OCI-LY1 (cell line): ENCODE results near the gene MOB2.

Experiments
- H2AFZ ChIP-seq: fragments of 200-600 bp; sonication (generic), shearing (Covaris generic); 2 replicates; pipeline ENCODE4 v1.6.0; 2014; ENCODE audit warnings: antibody characterized with exemption, mild to moderate bottlenecking, low read length
- H3F3A ChIP-seq: fragments of 200-600 bp; sonication (generic), shearing (Covaris generic); 2 replicates; pipeline ENCODE4 v1.6.0; 2014; ENCODE audit warnings: mild to moderate bottlenecking, antibody characterized with exemption, low read length, moderate library complexity; ENCODE audit not compliant: insufficient read depth
- H3K27ac ChIP-seq: fragments of 200-600 bp; sonication (generic); 2 replicates; pipeline ENCODE4 v1.5.1; 2014; ENCODE audit warnings: low read length, mixed run types, mild to moderate bottlenecking, low read depth; ENCODE audit not compliant: poor library complexity, severe bottlenecking
- H3K27me3 ChIP-seq: fragments of 200-600 bp; sonication (generic); 2 replicates; pipeline ENCODE4 v1.6.0; 2014; ENCODE audit warnings: antibody characterized with exemption, mild to moderate bottlenecking, low read length, moderate library complexity; ENCODE audit not compliant: insufficient read depth
- H3K36me3 ChIP-seq: fragments of 200-600 bp; sonication (generic); 2 replicates; pipeline ENCODE4 v1.6.1; 2014; ENCODE audit warnings: mild to moderate bottlenecking, antibody characterized with exemption, low read length, moderate library complexity, mixed read lengths; ENCODE audit not compliant: insufficient read depth
- H3K4me1 ChIP-seq: fragments of 200-600 bp; sonication (generic); 2 replicates; pipeline ENCODE4 v1.5.1; 2014; ENCODE audit warnings: mild to moderate bottlenecking, low read length, moderate library complexity; ENCODE audit not compliant: insufficient read depth, severe bottlenecking
- H3K4me2 ChIP-seq: fragments of 200-600 bp; sonication (generic), shearing (Covaris generic); 2 replicates; pipeline ENCODE4 v1.6.1; 2014; ENCODE audit warnings: low read length
- H3K4me3 ChIP-seq: fragments of 200-600 bp; sonication (generic); 2 replicates; pipeline ENCODE4 v1.5.1; 2014; ENCODE audit warnings: low read length, low read depth, mild to moderate bottlenecking, mixed read lengths; ENCODE audit not compliant: poor library complexity, severe bottlenecking
- H3K79me2 ChIP-seq: fragments of 200-600 bp; shearing (Covaris generic); 2 replicates; pipeline ENCODE4 v1.6.1; 2016; ENCODE audit warnings: mixed run types, low read length, mixed read lengths; ENCODE audit not compliant: insufficient read depth
- H3K9ac ChIP-seq: fragments of 200-600 bp; sonication (generic), shearing (Covaris generic); 2 replicates; pipeline ENCODE4 v1.6.1; 2014; ENCODE audit warnings: mild to moderate bottlenecking, low read length, mixed read lengths
- H3K9me2 ChIP-seq: fragments of 200-600 bp; sonication (generic), shearing (Covaris generic); 2 replicates; pipeline ENCODE4 v1.6.1; 2014; ENCODE audit warnings: low read depth, mild to moderate bottlenecking, low read length, mixed read lengths
- H3K9me3 ChIP-seq: fragments of 200-600 bp; shearing (Covaris generic); 2 replicates; pipeline ENCODE4 v1.6.1; 2014; ENCODE audit warnings: low read length, mixed read lengths
- H4K20me1 ChIP-seq: fragments of 200-600 bp; sonication (generic), shearing (Covaris generic); 2 replicates; pipeline ENCODE4 v1.6.0; 2016; ENCODE audit warnings: mild to moderate bottlenecking, low read length; ENCODE audit not compliant: insufficient read depth
- EZH2 ChIP-seq: fragments of 200-600 bp; sonication (generic), shearing (Covaris generic); IDR thresholded peaks from 2 replicates; pipeline ENCODE4 v1.8.0; 2017; ENCODE audit warnings: borderline replicate concordance, mixed run types, mild to moderate bottlenecking, antibody characterized with exemption, low read length, moderate library complexity, mixed read lengths
- TF ChIP-seq, protein P1 (sequence below): fragments of 200-600 bp; sonication (generic), shearing (Covaris generic); IDR thresholded peaks from 2 replicates; pipeline ENCODE4 v1.5.1; 2017; ENCODE audit warnings: mild to moderate bottlenecking, antibody characterized with exemption, low read length, moderate library complexity, mixed read lengths

Gene MOB2

GRCh38 chr11:1443737-1444136 lies 42.8 kb downstream of the MOB2 start:
- H4K20me1 ChIP-seq = no peaks in the 10 kb centered on the region
- H3K27ac ChIP-seq = no peak overlapping the region
- H3K9me3 ChIP-seq = no peaks in the 10 kb centered on the region
- H3K4me1 ChIP-seq = no peaks in the 10 kb centered on the region
- H3K4me3 ChIP-seq = no peak overlapping the region
- no peak overlapping the region for H3K9ac ChIP-seq
- H3F3A ChIP-seq = no peaks in the 10 kb centered on the region
- H3K9me2 ChIP-seq = no peaks in the 10 kb centered on the region
- no peak for TF ChIP-seq EZH2
- TF ChIP-seq, protein P1, sequence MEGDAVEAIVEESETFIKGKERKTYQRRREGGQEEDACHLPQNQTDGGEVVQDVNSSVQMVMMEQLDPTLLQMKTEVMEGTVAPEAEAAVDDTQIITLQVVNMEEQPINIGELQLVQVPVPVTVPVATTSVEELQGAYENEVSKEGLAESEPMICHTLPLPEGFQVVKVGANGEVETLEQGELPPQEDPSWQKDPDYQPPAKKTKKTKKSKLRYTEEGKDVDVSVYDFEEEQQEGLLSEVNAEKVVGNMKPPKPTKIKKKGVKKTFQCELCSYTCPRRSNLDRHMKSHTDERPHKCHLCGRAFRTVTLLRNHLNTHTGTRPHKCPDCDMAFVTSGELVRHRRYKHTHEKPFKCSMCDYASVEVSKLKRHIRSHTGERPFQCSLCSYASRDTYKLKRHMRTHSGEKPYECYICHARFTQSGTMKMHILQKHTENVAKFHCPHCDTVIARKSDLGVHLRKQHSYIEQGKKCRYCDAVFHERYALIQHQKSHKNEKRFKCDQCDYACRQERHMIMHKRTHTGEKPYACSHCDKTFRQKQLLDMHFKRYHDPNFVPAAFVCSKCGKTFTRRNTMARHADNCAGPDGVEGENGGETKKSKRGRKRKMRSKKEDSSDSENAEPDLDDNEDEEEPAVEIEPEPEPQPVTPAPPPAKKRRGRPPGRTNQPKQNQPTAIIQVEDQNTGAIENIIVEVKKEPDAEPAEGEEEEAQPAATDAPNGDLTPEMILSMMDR = no peak
- H3K36me3 ChIP-seq = no peaks in the 10 kb centered on the region
- no peak overlapping the region for H3K4me2 ChIP-seq
- no peaks in the 10 kb centered on the region for H3K79me2 ChIP-seq
- no peaks in the 10 kb centered on the region for H3K27me3 ChIP-seq
- no peak overlapping the region for H2AFZ ChIP-seq

GRCh38 chr11:1442807-1443366 lies 43.7 kb downstream of the MOB2 start:
- H3K79me2 ChIP-seq = no peaks in the 10 kb centered on the region
- H3K4me3 ChIP-seq = no peak overlapping the region
- H2AFZ ChIP-seq = no peak overlapping the region
- H3K9me2 ChIP-seq = no peaks in the 10 kb centered on the region
- no peaks in the 10 kb centered on the region for H3K9me3 ChIP-seq
- no peaks in the 10 kb centered on the region for H3K4me1 ChIP-seq
- H3K4me2 ChIP-seq = no peak overlapping the region
- TF ChIP-seq EZH2 = no peak
- TF ChIP-seq, protein P1 = no peak
- no peaks in the 10 kb centered on the region for H3F3A ChIP-seq
- no peaks in the 10 kb centered on the region for H3K27me3 ChIP-seq
- no peaks in the 10 kb centered on the region for H3K36me3 ChIP-seq
- no peak overlapping the region for H3K27ac ChIP-seq
- no peaks in the 10 kb centered on the region for H4K20me1 ChIP-seq
- H3K9ac ChIP-seq = no peak overlapping the region

DNA sequence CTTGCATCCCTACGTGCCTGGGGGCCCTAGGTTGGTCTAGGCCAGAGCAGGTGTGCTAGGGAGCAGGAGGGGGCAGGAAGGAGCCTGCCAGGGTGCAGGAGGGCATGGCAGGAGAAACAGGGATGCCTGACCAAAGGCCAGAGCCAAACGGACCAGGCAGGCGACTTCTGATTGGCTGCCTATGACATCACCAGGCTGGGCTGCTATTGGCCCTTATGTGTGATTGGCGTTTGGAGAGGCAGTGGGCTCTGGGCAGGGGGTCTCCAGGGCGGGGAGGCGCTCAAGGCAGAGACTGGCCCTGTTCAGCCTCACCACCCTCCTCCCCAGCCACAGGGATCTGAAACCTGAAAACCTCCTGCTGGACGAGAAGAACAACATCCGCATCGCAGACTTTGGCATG lies 44.4 kb downstream of the MOB2 start:
- H3K79me2 ChIP-seq = no peaks in the 10 kb centered on the region
- H3K9ac ChIP-seq = no peak overlapping the region
- H3K36me3 ChIP-seq = no peaks in the 10 kb centered on the region
- H3F3A ChIP-seq = no peaks in the 10 kb centered on the region
- no peak overlapping the region for H2AFZ ChIP-seq
- no peaks in the 10 kb centered on the region for H3K9me2 ChIP-seq
- H3K27ac ChIP-seq = no peak overlapping the region
- no peak overlapping the region for H3K4me3 ChIP-seq
- TF ChIP-seq EZH2 = no peak
- TF ChIP-seq, protein P1 = no peak
- no peaks in the 10 kb centered on the region for H3K4me1 ChIP-seq
- no peaks in the 10 kb centered on the region for H4K20me1 ChIP-seq
- no peak overlapping the region for H3K4me2 ChIP-seq
- H3K27me3 ChIP-seq = no peaks in the 10 kb centered on the region
- no peaks in the 10 kb centered on the region for H3K9me3 ChIP-seq
